NCI-H526 (cell line): ENCODE results near the gene SCN9A.
"Not testable (repeated sequence)": the region's sequence is repeated elsewhere in the genome, so short reads cannot be mapped to it uniquely, and the experiment has no call there.

ENCODE experiments used
- DNase-seq, 2 experiments: peaks; one replicate each; lab custom pipeline; 2025; lab: John Stamatoyannopoulos, UW

The SCN9A gene

DNA sequence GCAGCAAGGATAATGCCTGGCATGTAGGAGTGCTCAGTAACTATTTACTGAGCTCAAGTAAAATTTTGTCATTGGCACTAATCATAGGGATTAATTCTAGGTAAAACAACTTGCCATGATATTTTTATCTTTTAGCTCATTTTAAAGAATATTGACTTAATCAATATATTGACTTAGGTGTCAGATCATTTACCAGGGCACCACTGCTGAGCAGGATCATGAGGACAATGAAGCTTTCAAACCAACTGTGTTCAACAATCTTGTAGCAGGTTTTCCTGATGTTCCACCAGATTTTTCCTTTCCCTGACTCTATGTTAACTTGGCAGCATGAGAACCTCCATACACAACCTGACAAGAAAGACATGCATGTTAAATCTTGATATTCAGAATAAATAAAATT is 133.4 kb downstream of the SCN9A start:
- no peak for DNase-seq

DNA sequence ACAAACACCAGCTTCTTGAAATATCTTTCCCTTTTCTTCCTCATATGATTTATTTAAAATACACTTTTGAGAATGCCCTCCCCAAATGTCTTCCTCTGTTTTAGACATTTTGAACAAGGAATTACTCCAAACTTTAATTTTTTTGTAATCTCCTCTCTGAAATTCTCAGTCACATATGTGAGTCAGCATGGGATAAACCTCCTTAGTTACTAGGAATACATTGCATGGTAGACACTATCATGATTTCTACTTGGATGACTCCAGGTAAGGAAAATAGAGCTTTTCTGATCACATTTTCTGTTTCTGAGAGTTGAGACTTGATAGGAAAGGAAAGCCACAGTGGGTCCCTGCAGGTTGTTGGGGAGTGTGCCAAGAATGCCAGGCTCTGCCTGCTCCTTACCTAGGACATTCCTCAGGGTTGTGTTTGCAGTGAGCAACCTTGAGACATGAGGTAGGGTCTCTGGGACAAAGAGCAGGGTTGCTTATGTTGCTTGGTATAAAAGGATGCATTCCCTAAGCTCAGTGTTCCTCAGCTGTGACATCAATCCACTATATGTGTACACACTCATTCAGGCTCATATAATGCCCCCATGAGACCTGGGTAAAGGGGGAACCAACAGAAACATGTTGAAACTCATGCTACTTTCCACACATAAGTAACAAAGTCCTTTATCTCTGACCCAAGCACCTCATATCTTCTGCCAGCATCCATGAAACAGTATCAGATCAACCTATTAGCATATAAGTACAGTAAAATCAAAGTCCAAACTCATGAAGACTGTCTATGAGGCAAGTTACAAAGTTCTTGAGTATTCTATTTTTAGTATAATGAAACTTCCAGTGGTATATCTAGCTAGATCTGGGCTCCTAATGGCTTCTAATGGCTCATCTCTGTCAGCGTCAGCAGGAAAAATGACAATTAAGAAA is 135.1 kb downstream of the SCN9A start:
- DNase-seq: no peak

DNA sequence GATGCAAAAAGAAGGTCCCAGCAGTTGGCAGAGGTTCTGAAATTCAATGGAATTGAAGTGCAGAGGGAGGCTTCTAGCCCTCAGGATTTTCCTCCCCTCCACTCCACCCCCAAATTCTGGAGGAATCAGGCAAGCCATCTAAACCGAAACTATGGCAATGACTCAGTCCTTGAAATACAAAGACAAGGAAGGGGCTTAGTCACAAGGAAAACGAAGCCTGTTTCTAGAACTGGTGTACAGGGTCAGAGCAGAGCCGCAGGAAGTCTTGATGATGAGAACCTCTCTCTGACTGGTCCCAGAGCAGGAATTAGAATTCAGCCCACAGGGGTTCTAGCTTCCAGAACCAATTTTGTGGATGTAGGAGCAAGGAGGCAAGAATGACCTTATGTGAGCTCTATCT is 136.2 kb downstream of the SCN9A start:
- DNase-seq: no peak

DNA sequence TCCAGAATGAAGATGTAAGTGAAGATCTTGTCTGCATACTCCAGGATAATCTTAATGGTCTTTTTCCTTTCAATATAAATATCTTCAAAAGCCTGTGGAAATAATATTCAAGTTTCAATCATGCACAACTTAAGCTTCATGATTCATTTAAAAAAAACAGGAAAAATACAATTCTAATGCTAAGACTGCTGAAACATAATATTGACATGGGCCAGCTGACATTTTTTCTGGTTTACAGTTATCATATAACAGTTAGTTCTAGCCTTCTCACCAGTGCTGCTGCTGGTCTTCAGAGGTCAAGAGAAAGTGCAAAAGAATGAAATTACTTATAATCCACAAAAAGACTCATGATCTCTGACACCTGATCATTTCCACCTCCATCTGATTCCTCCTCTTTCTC is 137.6 kb downstream of the SCN9A start:
- no peak for DNase-seq

- DNase-seq: no peak
These were observed 141.5 kb downstream of the SCN9A start for GRCh38 chr2:166234112-166234846.

GRCh38 chr2:166233244-166233643 is 142.5 kb downstream of the SCN9A start:
- DNase-seq: no peak

- DNase-seq: peak; percentile 26 to 52
These were observed 145.0 kb downstream of the SCN9A start for GRCh38 chr2:166230724-166231070.

DNA sequence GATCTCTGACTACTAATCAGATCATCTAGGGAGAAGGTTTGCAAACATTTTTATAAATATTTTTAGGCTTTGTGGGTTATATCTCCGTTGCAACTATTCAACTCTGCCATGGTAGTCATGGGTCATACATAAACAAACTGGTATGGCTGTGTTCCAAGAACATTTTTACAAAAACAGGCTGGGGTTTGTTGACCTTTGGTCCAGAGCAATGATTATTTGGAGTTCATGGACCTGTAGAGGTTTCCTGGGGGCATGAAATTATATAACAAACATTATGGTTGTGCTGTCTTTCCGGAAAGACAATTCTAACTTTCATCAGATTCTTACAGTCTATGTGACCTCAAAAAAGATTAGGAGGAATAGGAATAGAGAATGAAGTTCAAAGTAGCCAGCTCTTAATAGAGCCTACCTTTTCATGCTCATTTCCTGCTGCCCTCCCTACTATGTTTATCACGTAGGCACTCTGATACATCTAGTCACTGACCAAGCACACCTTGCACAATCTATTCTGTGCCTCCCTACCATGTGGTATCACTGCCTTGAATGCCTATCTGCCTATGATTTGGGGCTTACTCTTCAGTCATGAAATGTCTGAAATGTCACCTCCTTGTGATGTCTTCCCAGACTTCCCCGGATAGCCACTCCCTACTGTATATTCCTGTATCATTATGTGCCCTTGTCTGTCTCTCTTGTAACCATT is 145.6 kb downstream of the SCN9A start:
- DNase-seq: no peak

GRCh38 chr2:166229678-166230023 is 146.1 kb downstream of the SCN9A start:
- DNase-seq: no peak

DNA sequence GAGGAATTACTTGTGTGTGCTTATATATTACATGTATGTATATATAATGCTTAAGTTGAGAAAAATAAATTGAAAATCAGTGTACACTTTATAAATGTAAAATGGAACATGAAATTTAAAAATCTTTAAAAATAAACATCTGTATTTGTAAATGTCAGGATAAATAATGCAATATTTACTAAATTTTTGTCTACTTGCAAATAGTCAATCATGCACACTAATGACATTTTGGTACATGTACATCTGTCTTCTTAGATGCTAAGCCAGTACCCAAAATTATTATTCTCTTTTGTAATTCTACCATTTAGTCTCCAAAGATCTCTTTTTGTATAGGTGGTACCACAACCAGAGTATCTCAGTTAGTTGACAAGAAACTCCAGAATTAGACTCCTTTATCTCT is 151.5 kb downstream of the SCN9A start:
- no peak for DNase-seq

- DNase-seq: no peak
These were observed 152.4 kb downstream of the SCN9A start for GRCh38 chr2:166223298-166223697.

GRCh38 chr2:166211079-166211478 is 164.7 kb downstream of the SCN9A start:
- no peak for DNase-seq

DNA sequence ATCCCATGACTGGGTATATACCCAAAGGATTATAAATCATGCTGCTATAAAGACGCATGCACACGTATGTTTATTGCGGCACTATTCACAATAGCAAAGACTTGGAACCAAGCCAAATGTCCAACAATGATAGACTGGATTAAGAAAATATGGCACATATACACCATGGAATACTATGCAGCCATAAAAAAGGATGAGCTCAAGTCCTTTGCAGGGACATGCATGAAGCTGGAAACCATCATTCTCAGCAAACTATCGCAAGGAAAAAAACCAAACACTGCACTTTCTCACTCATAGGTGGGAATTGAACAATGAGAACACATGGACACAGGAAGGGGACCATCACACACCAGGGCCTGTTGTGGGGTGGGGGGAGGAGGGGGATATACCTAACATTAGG is 165.8 kb downstream of the SCN9A start:
- not testable (repeated sequence) for DNase-seq

GRCh38 chr2:166209367-166209766 is 166.4 kb downstream of the SCN9A start:
- not testable (repeated sequence) for DNase-seq

GRCh38 chr2:166206153-166206552 is 169.6 kb downstream of the SCN9A start:
- DNase-seq: not testable (repeated sequence)

GRCh38 chr2:166202778-166203177 is 173.0 kb downstream of the SCN9A start:
- no peak for DNase-seq

DNA sequence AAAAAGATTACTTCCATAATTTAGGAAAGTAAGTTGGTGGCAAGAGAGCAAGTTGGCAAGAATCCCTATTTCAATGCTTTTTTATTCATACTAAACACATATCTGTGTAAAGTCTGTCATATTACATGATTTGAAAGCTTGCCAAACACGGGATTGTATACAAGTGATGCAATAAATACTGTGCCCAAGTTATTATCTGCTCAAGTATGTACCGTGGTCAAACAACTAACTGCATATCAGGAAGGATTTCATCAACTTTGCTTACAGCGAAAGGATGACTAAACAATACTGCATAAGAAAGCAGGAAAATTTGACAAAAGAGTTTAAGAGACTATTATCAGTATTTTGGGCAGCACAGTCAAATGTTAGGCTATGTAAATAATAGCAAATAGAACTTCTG is 178.3 kb downstream of the SCN9A start:
- no peak for DNase-seq

- no peak for DNase-seq
These were observed 182.3 kb downstream of the SCN9A start for GRCh38 chr2:166193407-166193806.

GRCh38 chr2:166188084-166188483 is 187.7 kb downstream of the SCN9A start:
- DNase-seq: no peak

DNA sequence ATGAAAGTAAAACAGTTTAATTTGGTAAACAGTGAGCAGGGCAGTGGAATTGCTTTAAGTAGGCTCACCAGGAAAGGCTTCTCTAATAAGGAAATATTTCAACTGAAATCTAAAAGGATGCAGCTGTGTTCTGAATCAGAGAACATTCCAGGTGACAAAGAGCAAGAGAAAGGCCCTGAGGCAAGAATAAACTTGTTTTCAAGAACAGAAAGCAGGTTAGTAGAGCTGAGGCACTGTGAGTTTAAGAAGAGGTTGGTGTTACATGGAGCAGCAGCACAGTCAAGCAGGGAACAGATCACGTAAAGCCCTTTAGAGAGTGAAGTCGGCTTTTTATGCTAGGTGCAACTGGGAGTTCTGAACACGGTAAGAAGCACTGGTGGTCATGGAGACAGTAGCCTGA is 191.0 kb downstream of the SCN9A start:
- DNase-seq: no peak

DNA sequence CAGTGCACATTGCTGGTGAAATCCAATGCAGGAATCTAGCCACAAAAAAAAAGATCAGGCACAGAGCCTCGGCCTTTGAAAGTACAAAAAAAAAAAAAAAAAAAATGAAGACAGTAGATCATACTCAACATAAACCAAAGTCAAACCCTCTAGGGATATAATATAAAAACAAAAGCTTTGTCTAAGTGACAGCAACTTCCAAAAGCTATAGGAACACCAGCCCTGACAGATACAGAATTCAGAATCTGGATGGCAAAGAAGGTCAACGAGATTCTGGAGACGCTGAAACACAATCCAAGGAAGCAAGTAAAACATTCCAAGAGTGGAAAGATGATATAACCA is 194.0 kb downstream of the SCN9A start:
- no peak for DNase-seq

- peak; percentile 57 to 82 for DNase-seq
These were observed 194.6 kb downstream of the SCN9A start for GRCh38 chr2:166180951-166181812.
